Transverse colon (tissue), 4 donors: ENCODE results near the gene SLC17A9. TPM values are rescaled to one million over a fixed set of nuclear protein-coding genes. Genes with fewer than 3 reads are reported as not detected.

Experiments used
- DNase-seq: peaks from one replicate; pipeline ENCODE4 v3.0.0-alpha.2; 2019
- H3K27ac ChIP-seq, 4 donors: fragments of 200-600 bp; sonication (generic); 2 replicates each; pipeline ENCODE4 v1.5.1; 2016 to 2018; ENCODE audit warnings: inconsistent platforms in 4 of 4
- H3K27me3 ChIP-seq: fragments of 200-600 bp; sonication (generic); 2 replicates; pipeline ENCODE4 v1.5.1; 2017; ENCODE audit warnings: inconsistent platforms
- H3K36me3 ChIP-seq, 4 donors: fragments of 200-600 bp; sonication (generic); 2 replicates each; pipeline ENCODE4 v1.5.1; 2017 to 2019; ENCODE audit warnings: inconsistent platforms in 4 of 4
- H3K4me1 ChIP-seq, 4 donors: fragments of 200-600 bp; sonication (generic); 2 replicates each; pipeline ENCODE4 v1.5.1; 2017 to 2020; ENCODE audit warnings: inconsistent platforms in 4 of 4
- H3K4me3 ChIP-seq, 4 donors: fragments of 200-600 bp; sonication (generic); 1 replicate in 1 of 4; 2 replicates in 3 of 4; pipeline versions ENCODE4 v1.5.1 to v1.6.1; 2017 to 2019; ENCODE audit warnings: inconsistent platforms in 4 of 4
- H3K9me3 ChIP-seq, 2 donors: fragments of 200-600 bp; sonication (generic); 2 replicates each; pipeline ENCODE4 v1.5.1; 2017 to 2019; ENCODE audit warnings: inconsistent platforms in 2 of 2
- EP300 ChIP-seq: sonication (generic); formaldehyde crosslinking; IDR thresholded peaks from one replicate; pipeline ENCODE4 v1.6.1; 2017; ENCODE audit warnings: antibody characterized with exemption, low read depth
- POLR2A ChIP-seq: fragments of 450-650 bp; IDR thresholded peaks from one replicate; pipeline ENCODE4 v1.6.1; 2016; ENCODE audit warnings: antibody characterized with exemption, mild to moderate bottlenecking, moderate library complexity
- POLR2AphosphoS5 ChIP-seq, 3 donors: sonication (generic); formaldehyde crosslinking; IDR thresholded peaks; one replicate each; pipeline ENCODE4 v1.6.1; 2016; ENCODE audit warnings: antibody characterized with exemption in 3 of 3
- WGBS, 2 donors: methylation state at CpG; one replicate each; pipeline ENCODE4 v1.1.5; 2018; ENCODE audit warnings: low coverage in 1 of 2; 5-methylcytosine and 5-hydroxymethylcytosine counted together
- in situ Hi-C, 4 donors: fragments of 200-750 bp; cut with MboI; loops; one replicate each; pipeline versions ENCODE4 v1.15.0 to v1.15.1; 2017; ENCODE audit warnings: low sequenced_read_pairs in 3 of 4, low pct_ligation_motif_present in 1 of 4, low pct_unique_long_range_greater_than_20kb in 1 of 4
- intact Hi-C: fragments of 100-400 bp; cut with DNase I; formaldehyde crosslinking; loops from one replicate; pipeline ENCODE4 v1.15.1; 2023; ENCODE audit warnings: low total_unique reads
- total RNA-seq, 4 donors: library from RNA; depleted of rRNA; stranded (reverse); fragments of >200 nt; gene quantifications; one replicate each; pipeline ENCODE4 v1.1.0, GENCODE V29; 2016
- TF ChIP-seq, protein P1 (sequence below), 5 experiments: fragments of 200-600 bp in 3 of 5; fragments of 450-650 bp in 2 of 5; sonication (generic) in 3 of 5; IDR thresholded peaks; 1 replicate in 2 of 5; 2 replicates in 3 of 5; pipeline ENCODE4 v1.5.1; 2016 to 2017; ENCODE audit warnings: antibody characterized with exemption in 5 of 5, inconsistent platforms in 3 of 5, mild to moderate bottlenecking in 2 of 5, moderate library complexity in 1 of 5

Gene SLC17A9
- total RNA-seq, 4 donors from 2014 or later: 2.8 to 32.9 (median 4.6) TPM

DNA sequence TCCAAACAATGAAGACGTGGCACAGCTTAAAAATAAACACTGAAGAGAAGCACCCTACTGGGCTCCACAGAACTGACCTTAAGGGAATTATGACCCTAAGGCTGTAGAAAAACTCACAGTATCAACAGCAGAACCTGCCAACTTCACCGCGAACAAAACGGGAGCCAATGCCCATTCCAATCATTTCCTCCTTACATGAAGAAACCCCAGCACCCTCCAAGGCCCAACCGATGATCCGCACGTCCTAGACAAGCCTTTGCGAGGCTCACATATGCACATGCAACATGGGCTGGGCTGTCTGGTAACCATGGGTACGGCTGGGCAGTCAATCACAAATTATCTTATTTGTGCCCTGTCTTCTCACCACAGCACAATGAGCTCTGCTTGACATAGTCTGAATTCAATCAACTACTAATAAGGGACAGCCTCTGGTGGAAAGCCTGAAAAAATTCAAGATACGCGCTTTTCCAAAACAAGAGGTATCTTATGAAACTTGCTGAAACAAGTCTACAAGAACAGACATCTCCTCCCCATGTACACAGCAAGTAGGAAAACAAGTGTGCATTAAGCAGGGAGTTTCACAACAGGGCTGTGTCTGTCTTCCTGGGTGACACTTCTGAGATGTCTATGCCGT, 27.9 kb upstream of the SLC17A9 start:
- H3K4me1 ChIP-seq: peaks cover 64 to 84% (median 80%) of the 10 kb centered on the region in 4 donors
- no peaks in the 10 kb centered on the region for H3K36me3 ChIP-seq
- in situ Hi-C loops (no loop called here), intact Hi-C loops (no loop called here)
- peak overlapping the region; percentile 94 to 99 (median 98) for H3K27ac ChIP-seq
- peak overlapping the region in 3 of 4 donors; percentile 85 to 98 (median 98) for H3K4me3 ChIP-seq
- WGBS, 2 donors: 24 to 26% methylated on average over 10 to 12 of the region's 12 CpGs
- DNase-seq: peak; percentile 40
- H3K9me3 ChIP-seq: no peaks in the 10 kb centered on the region
- TF ChIP-seq EP300 (no peak), POLR2AphosphoS5 (IDR thresholded peaks at IDR 0.05) (no peak), POLR2A (no peak)
- TF ChIP-seq, protein P1, sequence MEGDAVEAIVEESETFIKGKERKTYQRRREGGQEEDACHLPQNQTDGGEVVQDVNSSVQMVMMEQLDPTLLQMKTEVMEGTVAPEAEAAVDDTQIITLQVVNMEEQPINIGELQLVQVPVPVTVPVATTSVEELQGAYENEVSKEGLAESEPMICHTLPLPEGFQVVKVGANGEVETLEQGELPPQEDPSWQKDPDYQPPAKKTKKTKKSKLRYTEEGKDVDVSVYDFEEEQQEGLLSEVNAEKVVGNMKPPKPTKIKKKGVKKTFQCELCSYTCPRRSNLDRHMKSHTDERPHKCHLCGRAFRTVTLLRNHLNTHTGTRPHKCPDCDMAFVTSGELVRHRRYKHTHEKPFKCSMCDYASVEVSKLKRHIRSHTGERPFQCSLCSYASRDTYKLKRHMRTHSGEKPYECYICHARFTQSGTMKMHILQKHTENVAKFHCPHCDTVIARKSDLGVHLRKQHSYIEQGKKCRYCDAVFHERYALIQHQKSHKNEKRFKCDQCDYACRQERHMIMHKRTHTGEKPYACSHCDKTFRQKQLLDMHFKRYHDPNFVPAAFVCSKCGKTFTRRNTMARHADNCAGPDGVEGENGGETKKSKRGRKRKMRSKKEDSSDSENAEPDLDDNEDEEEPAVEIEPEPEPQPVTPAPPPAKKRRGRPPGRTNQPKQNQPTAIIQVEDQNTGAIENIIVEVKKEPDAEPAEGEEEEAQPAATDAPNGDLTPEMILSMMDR (IDR thresholded peaks at IDR 0.05): no peak
- H3K27me3 ChIP-seq: no peaks in the 10 kb centered on the region

DNA sequence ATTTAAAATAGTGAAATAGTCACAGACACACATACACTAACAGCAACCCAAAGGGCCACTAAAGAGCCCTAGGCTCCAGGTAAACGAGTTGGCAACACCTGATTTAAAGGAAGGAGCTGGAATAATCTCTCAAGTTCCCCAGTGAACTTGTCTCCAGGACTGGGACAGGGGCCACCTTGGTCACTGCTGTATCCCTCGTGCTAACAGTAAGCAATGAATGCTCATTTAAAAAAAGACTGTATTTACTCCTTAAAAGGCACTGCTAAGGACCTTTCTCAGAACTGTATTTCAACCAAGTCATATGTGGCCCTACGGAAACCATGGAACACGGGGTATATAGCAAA, 27.5 kb upstream of the SLC17A9 start:
- DNase-seq: no peak
- intact Hi-C loops (no loop called here), in situ Hi-C loops (no loop called here)
- Histone ChIP-seq H3K4me1 (peaks cover 60 to 84% (median 79%) of the 10 kb centered on the region in 4 donors), H3K4me3 (peak overlapping the region; percentile 51 to 98 (median 92)), H3K27ac (peak overlapping the region; percentile 94 to 99 (median 98)), H3K36me3 (no peaks in the 10 kb centered on the region), H3K27me3 (no peaks in the 10 kb centered on the region), H3K9me3 (no peaks in the 10 kb centered on the region)
- TF ChIP-seq EP300: no peak
- TF ChIP-seq POLR2A: peak; percentile 1
- WGBS, 2 donors: 0% methylated on average over 4 of the region's 4 CpGs; no CpG with 5 or more reads in 1 of the 2 donors

DNA sequence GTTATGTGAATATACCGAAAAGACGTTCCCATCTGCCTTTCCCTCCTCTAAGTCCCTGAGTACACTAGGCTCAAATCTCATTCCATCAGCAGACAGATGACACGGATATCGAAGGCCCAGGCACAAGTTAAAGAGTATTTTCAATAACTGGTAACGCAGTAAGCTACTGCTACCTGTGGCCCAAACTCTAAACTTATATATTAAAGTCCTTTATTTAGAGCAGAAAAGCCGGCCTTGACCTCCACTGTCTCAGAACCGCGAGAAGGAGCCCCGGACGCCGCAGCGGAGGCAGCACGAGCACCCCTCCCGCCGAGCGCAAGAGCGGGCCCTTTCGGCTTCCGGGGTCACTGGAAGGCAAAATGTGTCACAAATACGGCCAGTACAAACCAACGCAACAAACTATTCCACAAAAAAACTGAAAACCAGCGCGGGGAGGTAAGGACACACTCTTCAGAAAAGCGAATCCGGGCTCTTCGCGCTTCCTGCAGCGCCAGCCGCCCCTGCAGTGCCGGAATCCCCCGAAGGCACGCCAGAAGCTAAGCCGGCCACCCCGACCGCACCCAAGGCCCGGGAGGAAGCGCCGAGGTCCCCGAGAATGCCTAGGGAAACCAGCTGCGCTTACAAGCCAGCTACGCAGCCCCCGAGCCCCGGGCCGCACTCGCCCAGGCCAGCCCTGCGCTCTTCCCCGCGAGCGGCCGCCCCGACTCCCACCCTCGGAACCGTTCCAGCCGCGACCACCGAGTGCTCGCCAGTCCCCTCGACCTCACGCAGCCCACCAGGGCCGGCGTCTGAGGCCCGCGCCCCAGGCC, 26.9 kb upstream of the SLC17A9 start:
- H3K4me3 ChIP-seq: peak overlapping the region; percentile 51 to 98 (median 92)
- intact Hi-C loops (no loop called here), in situ Hi-C loops (no loop called here)
- no peaks in the 10 kb centered on the region for H3K27me3 ChIP-seq
- peaks cover 54 to 80% (median 75%) of the 10 kb centered on the region in 4 donors for H3K4me1 ChIP-seq
- peak; percentile 54 for DNase-seq
- H3K27ac ChIP-seq: peak overlapping the region; percentile 94 to 99 (median 98)
- TF ChIP-seq, protein P1 (IDR thresholded peaks at IDR 0.05): no peak
- TF ChIP-seq POLR2AphosphoS5 (IDR thresholded peaks at IDR 0.05) (no peak), POLR2A (peak; percentile 1), EP300 (no peak)
- no peaks in the 10 kb centered on the region for H3K36me3 ChIP-seq
- H3K9me3 ChIP-seq: no peaks in the 10 kb centered on the region
- 0 to 1% methylated on average over 8 to 45 of the region's 63 CpGs for WGBS, 2 donors

DNA sequence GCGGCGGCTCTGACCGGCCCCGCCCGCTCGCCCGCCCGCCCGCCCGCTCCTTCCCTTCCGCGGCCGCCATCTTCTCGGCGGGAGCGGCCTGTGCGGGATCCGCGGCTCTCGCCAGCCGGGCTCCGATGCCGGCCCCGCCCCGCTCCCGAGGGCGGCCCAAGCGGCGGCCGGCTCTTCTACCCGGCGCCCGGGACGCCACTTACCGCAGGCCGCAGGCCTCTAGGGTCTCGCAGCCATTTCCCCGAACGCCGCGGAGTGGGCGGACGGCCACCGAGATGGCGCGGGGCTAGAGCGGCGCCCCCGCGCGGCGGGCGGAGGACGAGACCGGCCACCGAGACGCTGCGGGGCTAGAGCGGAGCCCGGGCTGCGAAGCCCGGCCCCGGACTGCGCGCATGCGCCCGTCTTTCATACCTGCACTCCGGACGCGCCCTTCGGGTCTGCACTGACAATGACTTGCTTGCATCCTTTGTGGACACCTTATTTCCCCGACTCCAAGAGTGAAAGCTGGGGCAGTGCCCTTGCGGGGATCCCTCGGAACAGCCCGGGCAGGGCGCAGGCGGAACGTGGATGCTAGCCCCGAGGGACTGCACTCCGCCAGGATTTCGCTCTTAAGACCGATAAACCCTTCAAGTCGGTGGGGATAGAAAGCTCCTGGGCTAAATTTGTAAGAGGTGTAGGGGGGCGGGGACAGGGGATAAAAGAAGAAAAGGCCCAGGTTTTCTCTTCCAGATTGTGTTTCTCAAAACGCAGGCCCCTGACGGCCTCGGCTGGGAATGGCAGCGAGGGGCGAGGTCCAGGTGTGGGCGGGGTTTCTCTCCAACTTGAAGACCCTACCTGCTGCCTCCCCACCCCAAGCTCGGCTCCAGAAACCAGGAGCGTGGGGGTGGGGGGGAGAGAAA, 26.0 kb upstream of the SLC17A9 start, which contains the start of gene DIDO1:
TSS of gene DIDO1 (minus strand) at position 277 of the 899 bp plus-strand sequence.
- Histone ChIP-seq H3K36me3 (no peaks in the 10 kb centered on the region), H3K27me3 (no peaks in the 10 kb centered on the region), H3K27ac (peak within 1 kb of the TSS; percentile 94 to 99 (median 98)), H3K9me3 (no peaks in the 10 kb centered on the region), H3K4me1 (peaks cover 49 to 72% (median 66%) of the 10 kb centered on the region in 4 donors), H3K4me3 (peak within 1 kb of the TSS; percentile 52 to 98 (median 92))
- peak; percentile 94 for DNase-seq
- peak; percentile 75 for TF ChIP-seq POLR2A
- TF ChIP-seq, protein P1 (IDR thresholded peaks at IDR 0.05): peak; percentile 34 to 76 (median 65)
- peak; percentile 27 to 89 (median 84) for TF ChIP-seq POLR2AphosphoS5 (IDR thresholded peaks at IDR 0.05)
- TF ChIP-seq EP300: no peak
- 2% methylated on average over 46 of the region's 92 CpGs; no CpG with 5 or more reads in 1 of the 2 donors for WGBS, 2 donors
- intact Hi-C loops: no loop called here
- in situ Hi-C loops: no loop called here
